ENCODE results near the gene LRRC70.
A peak's percentile ranks its signal among the peaks of the same experiment; 100 is the strongest.
"Not testable (repeated sequence)": the region's sequence is repeated elsewhere in the genome, so short reads cannot be mapped to it uniquely, and the experiment has no call there.

LRRC70 gene

GRCh38 chr5:62578540-62578939 is at the start of gene LRRC70:
Gene LRRC70, plus strand, starts transcription at chr5:62578819. Its CDS starts 620 bp downstream, at chr5:62579439.
- DNase-seq (ENCODE audit: low spot score) = peak; percentile 24

- DNase-seq (ENCODE audit: low spot score) = no peak
Measured at GRCh38 chr5:62533597-62533996, 45.0 kb upstream of the LRRC70 start.

GRCh38 chr5:62534461-62535236 is 44.0 kb upstream of the LRRC70 start:
- no peak for DNase-seq (ENCODE audit: low spot score)

GRCh38 chr5:62536232-62536631 is 42.4 kb upstream of the LRRC70 start:
- DNase-seq (ENCODE audit: low spot score) = no peak

- DNase-seq (ENCODE audit: low spot score) = no peak
Measured at GRCh38 chr5:62536783-62537182, 41.8 kb upstream of the LRRC70 start.

- no peak for DNase-seq (ENCODE audit: low spot score)
Measured at GRCh38 chr5:62538017-62538942, 40.3 kb upstream of the LRRC70 start.

- no peak for DNase-seq (ENCODE audit: low spot score)
Measured at GRCh38 chr5:62542720-62543119, 35.9 kb upstream of the LRRC70 start.

GRCh38 chr5:62547945-62548630 is 30.5 kb upstream of the LRRC70 start:
- no peak for DNase-seq (ENCODE audit: low spot score)

- no peak for DNase-seq (ENCODE audit: low spot score)
Measured at GRCh38 chr5:62550103-62550502, 28.5 kb upstream of the LRRC70 start.

- DNase-seq (ENCODE audit: low spot score) = no peak
Measured at GRCh38 chr5:62555930-62556329, 22.7 kb upstream of the LRRC70 start.

GRCh38 chr5:62558941-62559340 is 19.7 kb upstream of the LRRC70 start:
- DNase-seq (ENCODE audit: low spot score) = no peak

- DNase-seq (ENCODE audit: low spot score) = no peak
Measured at GRCh38 chr5:62560786-62561185, 17.8 kb upstream of the LRRC70 start.

GRCh38 chr5:62561896-62562295 is 16.7 kb upstream of the LRRC70 start:
- DNase-seq (ENCODE audit: low spot score) = no peak

GRCh38 chr5:62562867-62563266 is 15.8 kb upstream of the LRRC70 start:
- DNase-seq (ENCODE audit: low spot score) = no peak

GRCh38 chr5:62564101-62564500 is 14.5 kb upstream of the LRRC70 start:
- no peak for DNase-seq (ENCODE audit: low spot score)

- not testable (repeated sequence) for DNase-seq (ENCODE audit: low spot score)
Measured at GRCh38 chr5:62565740-62566139, 12.9 kb upstream of the LRRC70 start.

- DNase-seq (ENCODE audit: low spot score) = no peak
Measured at GRCh38 chr5:62568143-62568542, 10.5 kb upstream of the LRRC70 start.

GRCh38 chr5:62568800-62569432 is 9.7 kb upstream of the LRRC70 start:
- peak; percentile 8 for DNase-seq (ENCODE audit: low spot score)

- DNase-seq (ENCODE audit: low spot score) = no peak
Measured at GRCh38 chr5:62569470-62569869, 9.1 kb upstream of the LRRC70 start.

- DNase-seq (ENCODE audit: low spot score) = no peak
Measured at GRCh38 chr5:62572918-62573514, 5.6 kb upstream of the LRRC70 start.

- DNase-seq (ENCODE audit: low spot score) = no peak
Measured at GRCh38 chr5:62574599-62574998, 4.0 kb upstream of the LRRC70 start.

GRCh38 chr5:62575066-62575465 is 3.6 kb upstream of the LRRC70 start:
- no peak for DNase-seq (ENCODE audit: low spot score)
